B cell (primary cell): ENCODE measurements around the gene TCP10L. TPM values are rescaled to one million over a fixed set of nuclear protein-coding genes. Genes with fewer than 3 reads are reported as not detected.
"Not testable (repeated sequence)": the region's sequence is repeated elsewhere in the genome, so short reads cannot be mapped to it uniquely, and the experiment has no call there.

Source experiments
- ATAC-seq: fragments of 200-7000 bp; cut with Tn5 transposase; one replicate; pipeline ENCODE4 v1.10.0; 2021; ENCODE audit warnings: low read depth, mild to moderate bottlenecking, moderate number of reproducible peaks, moderate library complexity
- CTCF ChIA-PET: fragments of 350-600 bp; sonication (Branson Sonifier 250); formaldehyde crosslinking; loops from one replicate; lab custom pipeline; 2021; ENCODE audit warnings: antibody characterized with exemption, inconsistent platforms; lab: Charles Lee
- POLR2A ChIA-PET: fragments of 350-600 bp; sonication (Branson Sonifier 250); formaldehyde crosslinking; loops from one replicate; lab custom pipeline; 2021; ENCODE audit warnings: antibody characterized with exemption; lab: Charles Lee
- DNase-seq: peaks from one replicate; pipeline ENCODE4 v3.0.0; 2013
- H2AFZ ChIP-seq: 2 replicates; pipeline ENCODE4 v1.6.1; 2012; ENCODE audit warnings: mild to moderate bottlenecking, low read depth, low read length; ENCODE audit not compliant: insufficient read depth, poor library complexity, severe bottlenecking
- H3K27ac ChIP-seq, 2 donors: 1 replicate in 1 of 2; 2 replicates in 1 of 2; pipeline ENCODE4 v1.5.1; 2012 to 2013; ENCODE audit warnings: low read length in 2 of 2, mild to moderate bottlenecking in 2 of 2, moderate library complexity in 1 of 2
- H3K27me3 ChIP-seq, 4 experiments: fragments of 200-600 bp in 1 of 4; sonication (generic) in 1 of 4; replicated peaks in 1 of 4; 1 replicate in 2 of 4; 2 replicates in 2 of 4; pipeline versions ENCODE4 v1.6.1 to v1.7.0; 2013 to 2016; ENCODE audit warnings: low read length in 3 of 4, mild to moderate bottlenecking in 2 of 4, mixed read lengths in 1 of 4, moderate library complexity in 1 of 4; ENCODE audit not compliant: insufficient read depth in 4 of 4, control insufficient read depth in 3 of 4; ENCODE audit errors: control extremely low read depth in 1 of 4
- H3K36me3 ChIP-seq, 2 experiments: replicated peaks in 1 of 2; 1 replicate in 1 of 2; 2 replicates in 1 of 2; pipeline versions ENCODE4 v1.6.1 to v1.7.1; 2013; ENCODE audit warnings: low read length in 1 of 2; ENCODE audit not compliant: insufficient read depth in 2 of 2, control insufficient read depth in 1 of 2; ENCODE audit errors: control extremely low read depth in 1 of 2, extremely low read depth in 1 of 2
- H3K4me1 ChIP-seq, 2 donors: fragments of 200-600 bp in 1 of 2; sonication (generic) in 1 of 2; 1 replicate in 1 of 2; 2 replicates in 1 of 2; pipeline versions ENCODE4 v1.5.1 to v1.6.1; 2013 to 2017; ENCODE audit warnings: low read length in 2 of 2; ENCODE audit not compliant: control insufficient read depth in 2 of 2, insufficient read depth in 2 of 2
- H3K4me2 ChIP-seq: replicated peaks from 2 replicates; pipeline ENCODE3; 2012; ENCODE audit warnings: mild to moderate bottlenecking, low read depth, low read length; ENCODE audit not compliant: poor library complexity, severe bottlenecking
- H3K4me3 ChIP-seq, 5 experiments: fragments of 200-600 bp in 1 of 5; sonication (generic) in 1 of 5; 1 replicate in 3 of 5; 2 replicates in 2 of 5; pipeline versions ENCODE4 v1.5.1 to v1.7.0; 2011 to 2016; ENCODE audit warnings: low read length in 4 of 5, mild to moderate bottlenecking in 4 of 5, low read depth in 2 of 5, control low read depth in 1 of 5, moderate library complexity in 1 of 5; ENCODE audit not compliant: insufficient read depth in 1 of 5; ENCODE audit errors: control extremely low read depth in 1 of 5, extremely low read depth in 1 of 5
- H3K79me2 ChIP-seq: fragments of 200-600 bp; sonication (generic); one replicate; pipeline ENCODE4 v1.6.0; 2016; ENCODE audit warnings: low read length; ENCODE audit not compliant: control insufficient read depth, insufficient read depth
- H3K9ac ChIP-seq: fragments of 200-600 bp; sonication (generic); 2 replicates; pipeline ENCODE4 v1.6.1; 2017; ENCODE audit warnings: mild to moderate bottlenecking, low read length, moderate library complexity
- H3K9me3 ChIP-seq, 3 donors: one replicate each; pipeline versions ENCODE4 v1.6.1 to v1.7.1; 2013; ENCODE audit warnings: low read length in 2 of 3; ENCODE audit not compliant: control insufficient read depth in 2 of 3, insufficient read depth in 1 of 3; ENCODE audit errors: control extremely low read depth in 1 of 3
- H4K20me1 ChIP-seq: 2 replicates; pipeline ENCODE4 v1.6.0; 2012; ENCODE audit warnings: mild to moderate bottlenecking, low read length; ENCODE audit not compliant: insufficient read depth, control insufficient read depth, poor library complexity, severe bottlenecking
- H3K27ac Mint-ChIP-seq: one replicate; pipeline ENCODE4 v1.8.0; 2021; ENCODE audit warnings: mixed read lengths
- H3K27me3 Mint-ChIP-seq: one replicate; pipeline ENCODE4 v1.8.0; 2021; ENCODE audit warnings: mixed read lengths
- H3K4me1 Mint-ChIP-seq: one replicate; pipeline ENCODE4 v1.8.0; 2021; ENCODE audit warnings: mixed read lengths
- H3K4me3 Mint-ChIP-seq: one replicate; pipeline ENCODE4 v1.8.0; 2021; ENCODE audit warnings: mixed read lengths
- H3K9me3 Mint-ChIP-seq: one replicate; pipeline ENCODE4 v1.8.0; 2022; ENCODE audit warnings: mixed read lengths; ENCODE audit not compliant: insufficient read depth
- EZH2 ChIP-seq: IDR thresholded peaks from 2 replicates; pipeline ENCODE4 v1.6.1; 2012; ENCODE audit warnings: borderline replicate concordance, low read depth, mild to moderate bottlenecking, moderate library complexity, low read length; ENCODE audit not compliant: insufficient read depth, poor library complexity, severe bottlenecking
- WGBS: methylation state at CpG from one replicate; pipeline ENCODE4 v1.1.5; 2013; ENCODE audit warnings: missing lambda C conversion rate; ENCODE audit not compliant: insufficient coverage; 5-methylcytosine and 5-hydroxymethylcytosine counted together
- intact Hi-C: fragments of 100-400 bp; cut with micrococcal nuclease; formaldehyde crosslinking; loops from one replicate; pipeline ENCODE4 v1.10.0; 2022
- polyA plus RNA-seq: library from polyadenylated mRNA; depleted of rRNA; stranded (reverse); fragments of >200 nt; gene quantifications from 2 replicates; pipeline ENCODE4 v1.2.3, GENCODE V29; 2012
- total RNA-seq, 2 donors: library from RNA; stranded (reverse); fragments of 120-200 nt in 1 of 2; gene quantifications; 1 replicate in 1 of 2; 2 replicates in 1 of 2; pipeline versions ENCODE4 v1.2.3 to v1.2.4, GENCODE V29; 2013 to 2022
- TF ChIP-seq, protein P1 (sequence below): fragments of 200-600 bp; IDR thresholded peaks from one replicate; pipeline ENCODE4 v1.8.0; 2022; ENCODE audit warnings: antibody characterized with exemption, mild to moderate bottlenecking

Gene TCP10L
- total and polyA plus RNA-seq, 2 donors (not counting 1 experiment from before 2014, with no cell fraction given): 0.39 TPM

DNA sequence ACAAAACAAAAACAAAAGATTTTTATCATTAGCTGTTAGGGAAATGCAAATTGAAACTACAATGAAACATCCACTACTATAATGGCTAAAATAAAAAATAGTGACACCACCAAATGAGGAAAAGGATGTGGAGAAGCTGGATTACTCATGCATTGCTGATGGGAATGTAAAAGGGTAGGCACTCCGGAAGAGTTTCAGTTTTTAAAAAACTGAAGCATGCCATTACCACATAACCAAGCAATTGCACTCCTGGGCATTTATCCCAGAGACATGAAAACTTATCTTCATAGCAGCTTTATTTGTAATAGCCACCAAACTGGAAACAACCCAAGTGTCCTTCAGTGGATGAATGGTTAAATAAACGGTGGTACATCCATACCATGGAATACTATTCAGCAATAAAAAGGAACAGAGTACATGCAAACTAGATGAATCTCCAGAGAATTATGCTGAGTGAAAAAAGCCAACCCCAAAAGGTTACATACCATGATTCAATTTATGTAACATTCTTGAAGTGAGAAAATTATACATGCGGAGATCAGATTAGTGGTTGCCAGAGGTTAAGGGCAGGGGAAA lies 41.4 kb upstream of the TCP10L start:
- H3K4me1 ChIP-seq: no peaks in the 10 kb centered on the region
- H4K20me1 ChIP-seq: no peaks in the 10 kb centered on the region
- no CpG with 5 or more reads among the region's 3 CpGs for WGBS
- no peaks in the 10 kb centered on the region for H3K4me1 Mint-ChIP-seq
- H3K9me3 ChIP-seq: peaks cover 0 to 4% (median 2%) of the 10 kb centered on the region in 3 donors
- H3K4me3 Mint-ChIP-seq: no peak overlapping the region
- no peak overlapping the region for H3K4me2 ChIP-seq
- H3K27me3 Mint-ChIP-seq: peaks cover 20% of the 10 kb centered on the region
- no peak for ATAC-seq
- no peak overlapping the region for H2AFZ ChIP-seq
- POLR2A ChIA-PET: no interaction called here
- H3K9ac ChIP-seq: no peak overlapping the region
- no peak overlapping the region for H3K27ac ChIP-seq
- H3K27ac Mint-ChIP-seq: no peak overlapping the region
- CTCF ChIA-PET: no interaction called here
- H3K79me2 ChIP-seq: no peaks in the 10 kb centered on the region
- no peak overlapping the region for H3K4me3 ChIP-seq
- H3K36me3 ChIP-seq: peaks cover 6 to 10% of the 10 kb centered on the region in 2 experiments
- TF ChIP-seq, protein P1, sequence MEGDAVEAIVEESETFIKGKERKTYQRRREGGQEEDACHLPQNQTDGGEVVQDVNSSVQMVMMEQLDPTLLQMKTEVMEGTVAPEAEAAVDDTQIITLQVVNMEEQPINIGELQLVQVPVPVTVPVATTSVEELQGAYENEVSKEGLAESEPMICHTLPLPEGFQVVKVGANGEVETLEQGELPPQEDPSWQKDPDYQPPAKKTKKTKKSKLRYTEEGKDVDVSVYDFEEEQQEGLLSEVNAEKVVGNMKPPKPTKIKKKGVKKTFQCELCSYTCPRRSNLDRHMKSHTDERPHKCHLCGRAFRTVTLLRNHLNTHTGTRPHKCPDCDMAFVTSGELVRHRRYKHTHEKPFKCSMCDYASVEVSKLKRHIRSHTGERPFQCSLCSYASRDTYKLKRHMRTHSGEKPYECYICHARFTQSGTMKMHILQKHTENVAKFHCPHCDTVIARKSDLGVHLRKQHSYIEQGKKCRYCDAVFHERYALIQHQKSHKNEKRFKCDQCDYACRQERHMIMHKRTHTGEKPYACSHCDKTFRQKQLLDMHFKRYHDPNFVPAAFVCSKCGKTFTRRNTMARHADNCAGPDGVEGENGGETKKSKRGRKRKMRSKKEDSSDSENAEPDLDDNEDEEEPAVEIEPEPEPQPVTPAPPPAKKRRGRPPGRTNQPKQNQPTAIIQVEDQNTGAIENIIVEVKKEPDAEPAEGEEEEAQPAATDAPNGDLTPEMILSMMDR: no peak
- TF ChIP-seq EZH2: no peak
- intact Hi-C loops: no loop called here
- H3K9me3 Mint-ChIP-seq: no peaks in the 10 kb centered on the region
- DNase-seq: no peak
- peaks cover 0 to 3% (median 0%) of the 10 kb centered on the region in 4 experiments for H3K27me3 ChIP-seq

DNA sequence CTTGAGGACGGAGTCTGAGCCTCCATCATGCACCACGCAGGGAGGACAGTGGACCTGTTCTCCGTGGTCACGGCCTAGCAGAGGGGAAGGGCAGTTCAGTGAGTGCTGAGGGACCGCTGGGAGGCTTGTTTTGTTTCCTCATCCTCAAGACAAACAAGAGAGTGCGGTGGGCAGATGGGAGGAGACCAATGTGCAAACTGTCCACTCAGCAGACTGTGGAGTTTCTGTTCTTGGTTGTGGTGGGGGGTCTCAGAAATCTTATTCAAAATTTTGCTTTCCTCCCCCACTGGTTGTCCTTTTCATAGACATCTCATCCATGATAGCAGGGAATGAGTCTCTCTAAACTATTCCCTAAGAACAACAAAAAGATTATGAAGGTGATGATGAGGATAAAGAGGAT lies 32.9 kb upstream of the TCP10L start:
- H3K27ac Mint-ChIP-seq, H3K4me2 ChIP-seq, POLR2A ChIA-PET, DNase-seq, H3K4me1 Mint-ChIP-seq, H3K4me3 Mint-ChIP-seq, H3K9me3 Mint-ChIP-seq, ATAC-seq, H3K9me3 ChIP-seq, H4K20me1 ChIP-seq, H3K36me3 ChIP-seq, H3K4me3 ChIP-seq, H3K4me1 ChIP-seq, CTCF ChIA-PET, H3K27ac ChIP-seq, H2AFZ ChIP-seq, H3K9ac ChIP-seq, H3K79me2 ChIP-seq, H3K27me3 ChIP-seq: not testable (repeated sequence)
- peaks cover 28% of the 10 kb centered on the region for H3K27me3 Mint-ChIP-seq
- intact Hi-C loops: loop anchor here (10.0 kb wide), 1 partner anchor 707 kb away; the partner anchor contains the start of gene IFNAR1
- WGBS: 86% methylated on average over 5 of the region's 6 CpGs
